Epithelial cell of proximal tubule (primary cell): ENCODE data around the gene GOLGA6L2. TPM values are rescaled to one million over a fixed set of nuclear protein-coding genes. Genes with fewer than 3 reads are reported as not detected.
"Not testable (repeated sequence)": the region's sequence is repeated elsewhere in the genome, so short reads cannot be mapped to it uniquely, and the experiment has no call there.

Experiments used
- DNase-seq: peaks from one replicate; pipeline ENCODE4 v3.0.0-alpha.2; 2011; ENCODE audit warnings: low read depth
- H3K4me3 ChIP-seq: 2 replicates; pipeline ENCODE4 v1.5.1; 2011; ENCODE audit warnings: low read depth, mild to moderate bottlenecking, low read length
- total RNA-seq: library from RNA; depleted of rRNA; stranded (reverse); fragments of >200 nt; gene quantifications from 2 replicates; pipeline ENCODE4 v1.2.3, GENCODE V29; 2015
- TF ChIP-seq, protein P1 (sequence below): conservative IDR thresholded peaks from 2 replicates; pipeline ENCODE4 v1.5.1; 2012; ENCODE audit warnings: low read depth, mild to moderate bottlenecking, low read length

The GOLGA6L2 gene
- total RNA-seq, 1 donor from 2014 or later: not detected

DNA sequence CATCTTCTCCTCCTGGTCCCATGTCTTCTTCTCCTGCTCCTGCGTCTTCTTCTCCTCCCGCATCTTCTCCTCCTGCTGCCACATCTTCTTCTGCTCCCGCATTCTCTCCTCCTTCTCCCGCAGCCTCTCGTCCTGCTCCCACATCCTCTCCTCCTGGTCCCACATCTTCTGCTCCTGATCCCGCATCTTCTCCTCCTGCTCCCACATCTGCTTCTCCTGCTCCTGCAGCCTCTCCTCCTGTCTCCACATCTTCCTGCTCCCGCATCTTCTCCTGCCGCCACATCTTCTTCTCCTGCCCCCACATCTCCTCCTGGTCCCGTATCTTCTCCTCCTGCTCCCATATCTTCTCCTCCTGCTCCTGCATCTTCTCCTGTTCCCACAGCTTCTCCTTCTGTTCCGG, 6.4 kb downstream of the GOLGA6L2 start:
- DNase-seq: no peak
- H3K4me3 ChIP-seq: no peak overlapping the region
- TF ChIP-seq, protein P1, sequence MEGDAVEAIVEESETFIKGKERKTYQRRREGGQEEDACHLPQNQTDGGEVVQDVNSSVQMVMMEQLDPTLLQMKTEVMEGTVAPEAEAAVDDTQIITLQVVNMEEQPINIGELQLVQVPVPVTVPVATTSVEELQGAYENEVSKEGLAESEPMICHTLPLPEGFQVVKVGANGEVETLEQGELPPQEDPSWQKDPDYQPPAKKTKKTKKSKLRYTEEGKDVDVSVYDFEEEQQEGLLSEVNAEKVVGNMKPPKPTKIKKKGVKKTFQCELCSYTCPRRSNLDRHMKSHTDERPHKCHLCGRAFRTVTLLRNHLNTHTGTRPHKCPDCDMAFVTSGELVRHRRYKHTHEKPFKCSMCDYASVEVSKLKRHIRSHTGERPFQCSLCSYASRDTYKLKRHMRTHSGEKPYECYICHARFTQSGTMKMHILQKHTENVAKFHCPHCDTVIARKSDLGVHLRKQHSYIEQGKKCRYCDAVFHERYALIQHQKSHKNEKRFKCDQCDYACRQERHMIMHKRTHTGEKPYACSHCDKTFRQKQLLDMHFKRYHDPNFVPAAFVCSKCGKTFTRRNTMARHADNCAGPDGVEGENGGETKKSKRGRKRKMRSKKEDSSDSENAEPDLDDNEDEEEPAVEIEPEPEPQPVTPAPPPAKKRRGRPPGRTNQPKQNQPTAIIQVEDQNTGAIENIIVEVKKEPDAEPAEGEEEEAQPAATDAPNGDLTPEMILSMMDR: no peak

GRCh38 chr15:23439513-23439912, 7.5 kb downstream of the GOLGA6L2 start:
- TF ChIP-seq, protein P1: no peak
- no peak for DNase-seq
- H3K4me3 ChIP-seq: no peak overlapping the region

- DNase-seq: no peak
- TF ChIP-seq, protein P1: no peak
- no peak overlapping the region for H3K4me3 ChIP-seq
These were observed 8.1 kb downstream of the GOLGA6L2 start for GRCh38 chr15:23438816-23439466.

DNA sequence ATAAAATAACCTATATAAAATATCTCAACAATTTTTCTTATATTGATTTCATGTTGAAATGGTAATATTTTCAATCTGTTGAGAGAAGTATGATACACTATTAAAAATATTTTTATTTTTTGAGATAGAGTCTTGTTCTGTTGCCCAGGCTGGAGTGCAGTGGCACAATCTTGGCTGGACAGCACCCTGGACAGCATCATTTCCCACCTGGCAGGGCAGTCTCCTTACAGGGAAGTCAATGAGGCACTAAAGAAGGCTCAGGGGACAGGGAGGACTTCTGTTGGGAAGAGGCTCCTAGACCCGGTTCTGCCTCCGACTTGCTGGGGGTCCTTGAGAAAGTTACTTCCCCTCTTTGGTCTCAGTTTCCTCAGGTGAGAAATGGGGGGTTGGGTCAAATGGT, 9.4 kb downstream of the GOLGA6L2 start:
- H3K4me3 ChIP-seq: no peak overlapping the region
- no peak for DNase-seq
- TF ChIP-seq, protein P1: no peak

DNA sequence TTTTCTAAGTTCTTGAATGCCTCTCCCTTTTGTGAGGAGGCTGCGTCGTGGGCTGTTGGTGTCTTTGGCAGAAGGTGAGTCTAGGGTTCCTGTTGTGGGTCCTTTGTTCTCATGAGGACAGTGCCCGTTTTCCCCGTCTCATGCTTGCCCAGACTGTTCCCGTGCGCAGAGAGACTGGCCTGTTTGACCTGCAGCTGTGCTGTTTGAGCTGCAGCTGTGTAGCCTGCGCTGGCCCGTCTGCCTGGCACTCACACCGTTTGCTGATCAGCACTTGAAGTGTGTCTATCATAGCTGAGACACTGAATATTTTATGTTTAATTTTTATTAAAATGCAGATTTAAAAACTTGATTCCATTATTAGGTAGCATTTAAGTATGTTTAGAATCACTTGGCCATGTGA, 9.9 kb downstream of the GOLGA6L2 start:
- DNase-seq: no peak
- H3K4me3 ChIP-seq: no peak overlapping the region
- TF ChIP-seq, protein P1: no peak

DNA sequence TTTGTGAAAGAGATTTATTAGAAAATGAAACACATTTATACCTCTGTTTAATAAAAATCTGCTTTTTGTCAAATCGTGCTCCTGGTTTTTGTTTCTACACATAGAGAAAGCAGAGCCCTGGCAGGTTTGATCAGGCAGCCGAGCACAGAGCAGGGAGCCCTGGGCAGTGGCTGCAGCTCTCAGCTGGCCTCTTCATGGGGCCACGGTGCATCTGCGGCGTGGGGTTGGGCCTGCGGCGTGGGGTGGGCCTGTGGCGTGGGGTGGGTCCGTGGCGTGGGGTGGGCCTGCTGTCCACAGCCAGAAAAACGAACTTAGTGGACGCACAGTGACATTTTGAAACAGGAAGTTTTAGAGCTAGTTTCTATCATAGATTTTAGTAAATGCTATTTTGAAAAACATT, 10.6 kb downstream of the GOLGA6L2 start:
- DNase-seq: no peak
- H3K4me3 ChIP-seq: no peak overlapping the region
- TF ChIP-seq, protein P1: no peak

GRCh38 chr15:23434699-23435098, 12.3 kb downstream of the GOLGA6L2 start:
- not testable (repeated sequence) for DNase-seq, H3K4me3 ChIP-seq

DNA sequence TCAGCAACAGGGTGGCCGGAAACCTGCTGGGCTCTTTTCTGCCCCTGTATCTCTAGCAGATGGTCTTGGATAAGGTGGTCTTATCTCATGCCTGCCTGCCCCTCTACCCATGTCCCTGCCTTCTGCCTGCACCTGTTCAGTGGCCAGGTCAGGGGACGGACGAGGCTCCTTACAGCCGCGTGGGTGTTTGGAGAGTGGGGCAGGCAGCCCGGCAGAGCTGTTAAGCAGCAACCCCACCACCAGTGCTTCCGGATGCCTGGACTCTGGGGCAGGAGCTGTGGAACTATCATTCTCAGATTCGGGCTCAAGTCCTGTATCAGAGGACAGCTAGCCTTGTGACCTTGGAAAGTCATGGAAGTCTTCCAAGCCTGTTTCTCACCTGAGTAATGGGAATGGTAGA, 21.7 kb downstream of the GOLGA6L2 start:
- not testable (repeated sequence) for DNase-seq, H3K4me3 ChIP-seq
